Measurements from ENCODE around the gene DYNC1I1. TPM values are rescaled to one million over a fixed set of nuclear protein-coding genes. Genes with fewer than 3 reads are reported as not detected.

The DYNC1I1 gene
- total and polyA plus RNA-seq, 2 of the 13 experiments (the other 11 are each of a cell fraction or from before 2014, with no cell fraction given): not detected

GRCh38 chr7:96023387-96023786, 251.0 kb downstream of the DYNC1I1 start (continued):
- no peak for TF ChIP-seq THYN1 (CRISPR knock-in tag; IDR thresholded peaks at IDR 0.05; ENCODE audit: borderline replicate concordance, low read depth)
- TF ChIP-seq KLF12 (CRISPR knock-in tag; IDR thresholded peaks at IDR 0.05; ENCODE audit: borderline replicate concordance): no peak

DNA sequence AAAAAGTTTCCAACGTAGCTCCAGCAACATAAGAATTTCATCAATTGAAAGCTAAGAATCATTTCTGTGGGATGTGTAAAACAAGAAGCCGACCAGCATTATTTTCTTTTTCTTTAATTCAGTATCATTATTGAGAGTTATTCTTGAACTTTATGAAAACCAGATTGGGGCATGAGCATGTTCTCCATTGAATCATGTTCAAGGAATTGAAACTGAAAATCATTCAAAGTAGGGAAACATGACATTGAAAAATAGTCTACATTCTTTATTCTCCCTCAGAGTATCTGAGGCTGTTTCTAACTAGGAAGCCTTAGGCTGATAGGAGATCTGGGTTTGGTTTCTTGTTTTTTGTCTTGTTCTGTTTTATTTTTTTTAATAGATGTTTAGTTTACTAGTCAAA, 253.7 kb downstream of the DYNC1I1 start:
- intact Hi-C loops (cut with micrococcal nuclease; ENCODE audit: unreplicated experiment) (no loop called here), in situ Hi-C loops (cut with HindIII; ENCODE audit: extremely low pct_ligation_motif_present, low pct_unique_long_range_greater_than_20kb) (no loop called here)
- H3K9me3 ChIP-seq (ENCODE audit: low read length): no peaks in the 10 kb centered on the region
- no peak for ATAC-seq
- H4K20me1 ChIP-seq (ENCODE audit: insufficient read depth, low read length): no peaks in the 10 kb centered on the region
- H3K9ac ChIP-seq (ENCODE audit: insufficient read depth, low read depth, low read length): no peak overlapping the region
- DNase-seq (ENCODE audit: low spot score): no peak
- H3K27ac ChIP-seq (ENCODE audit: extremely low read length, insufficient read depth, low read length): no peak overlapping the region
- H3K4me3 ChIP-seq (replicated peaks in 1 of 3; ENCODE audit: insufficient read depth in 1 of 3, low read depth in 2 of 3, low read length in 3 of 3): no peak overlapping the region
- POLR2A ChIA-PET: no interaction called here
- 0% methylated on average over 2 of the region's 2 CpGs for WGBS (ENCODE audit: low lambda C conversion rate)
- H3K79me2 ChIP-seq (ENCODE audit: insufficient read depth, low read length): no peaks in the 10 kb centered on the region
- TF ChIP-seq HIVEP1 (CRISPR knock-in tag; IDR thresholded peaks at IDR 0.05) (no peak), ZNF557 (CRISPR knock-in tag; IDR thresholded peaks at IDR 0.05) (no peak), TFDP1 (CRISPR knock-in tag; IDR thresholded peaks at IDR 0.05; ENCODE audit: borderline replicate concordance) (no peak), KLF13 (CRISPR knock-in tag; IDR thresholded peaks at IDR 0.05) (no peak)
- TF ChIP-seq, protein P1, sequence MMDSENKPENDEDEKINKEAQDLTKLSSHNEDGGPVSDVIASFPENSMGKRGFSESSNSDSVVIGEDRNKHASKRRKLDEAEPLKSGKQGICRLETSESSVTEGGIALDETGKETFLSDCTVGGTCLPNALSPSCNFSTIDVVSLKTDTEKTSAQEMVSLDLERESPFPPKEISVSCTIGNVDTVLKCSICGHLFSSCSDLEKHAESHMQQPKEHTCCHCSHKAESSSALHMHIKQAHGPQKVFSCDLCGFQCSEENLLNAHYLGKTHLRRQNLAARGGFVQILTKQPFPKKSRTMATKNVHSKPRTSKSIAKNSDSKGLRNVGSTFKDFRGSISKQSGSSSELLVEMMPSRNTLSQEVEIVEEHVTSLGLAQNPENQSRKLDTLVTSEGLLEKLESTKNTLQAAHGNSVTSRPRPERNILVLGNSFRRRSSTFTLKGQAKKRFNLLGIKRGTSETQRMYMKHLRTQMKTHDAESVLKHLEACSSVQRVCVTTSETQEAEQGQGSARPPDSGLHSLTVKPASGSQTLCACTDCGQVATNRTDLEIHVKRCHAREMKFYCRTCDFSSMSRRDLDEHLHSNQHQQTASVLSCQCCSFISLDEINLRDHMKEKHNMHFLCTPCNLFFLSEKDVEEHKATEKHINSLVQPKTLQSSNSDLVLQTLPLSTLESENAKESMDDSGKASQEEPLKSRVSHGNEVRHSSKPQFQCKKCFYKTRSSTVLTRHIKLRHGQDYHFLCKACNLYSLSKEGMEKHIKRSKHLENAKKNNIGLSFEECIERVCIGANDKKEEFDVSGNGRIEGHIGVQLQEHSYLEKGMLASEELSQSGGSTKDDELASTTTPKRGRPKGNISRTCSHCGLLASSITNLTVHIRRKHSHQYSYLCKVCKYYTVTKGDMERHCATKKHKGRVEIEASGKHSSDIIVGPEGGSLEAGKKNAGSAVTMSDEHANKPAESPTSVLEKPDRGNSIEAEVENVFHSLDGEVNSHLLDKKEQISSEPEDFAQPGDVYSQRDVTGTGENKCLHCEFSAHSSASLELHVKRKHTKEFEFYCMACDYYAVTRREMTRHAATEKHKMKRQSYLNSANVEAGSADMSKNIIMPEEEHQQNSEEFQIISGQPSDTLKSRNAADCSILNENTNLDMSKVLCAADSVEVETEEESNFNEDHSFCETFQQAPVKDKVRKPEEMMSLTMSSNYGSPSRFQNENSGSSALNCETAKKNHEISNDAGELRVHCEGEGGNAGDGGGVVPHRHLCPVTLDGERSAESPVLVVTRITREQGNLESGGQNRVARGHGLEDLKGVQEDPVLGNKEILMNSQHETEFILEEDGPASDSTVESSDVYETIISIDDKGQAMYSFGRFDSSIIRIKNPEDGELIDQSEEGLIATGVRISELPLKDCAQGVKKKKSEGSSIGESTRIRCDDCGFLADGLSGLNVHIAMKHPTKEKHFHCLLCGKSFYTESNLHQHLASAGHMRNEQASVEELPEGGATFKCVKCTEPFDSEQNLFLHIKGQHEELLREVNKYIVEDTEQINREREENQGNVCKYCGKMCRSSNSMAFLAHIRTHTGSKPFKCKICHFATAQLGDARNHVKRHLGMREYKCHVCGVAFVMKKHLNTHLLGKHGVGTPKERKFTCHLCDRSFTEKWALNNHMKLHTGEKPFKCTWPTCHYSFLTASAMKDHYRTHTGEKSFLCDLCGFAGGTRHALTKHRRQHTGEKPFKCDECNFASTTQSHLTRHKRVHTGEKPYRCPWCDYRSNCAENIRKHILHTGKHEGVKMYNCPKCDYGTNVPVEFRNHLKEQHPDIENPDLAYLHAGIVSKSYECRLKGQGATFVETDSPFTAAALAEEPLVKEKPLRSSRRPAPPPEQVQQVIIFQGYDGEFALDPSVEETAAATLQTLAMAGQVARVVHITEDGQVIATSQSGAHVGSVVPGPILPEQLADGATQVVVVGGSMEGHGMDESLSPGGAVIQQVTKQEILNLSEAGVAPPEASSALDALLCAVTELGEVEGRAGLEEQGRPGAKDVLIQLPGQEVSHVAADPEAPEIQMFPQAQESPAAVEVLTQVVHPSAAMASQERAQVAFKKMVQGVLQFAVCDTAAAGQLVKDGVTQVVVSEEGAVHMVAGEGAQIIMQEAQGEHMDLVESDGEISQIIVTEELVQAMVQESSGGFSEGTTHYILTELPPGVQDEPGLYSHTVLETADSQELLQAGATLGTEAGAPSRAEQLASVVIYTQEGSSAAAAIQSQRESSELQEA (CRISPR knock-in tag; IDR thresholded peaks at IDR 0.05; ENCODE audit: not compliant biosample characterization): no peak
- TF ChIP-seq, protein P2, sequence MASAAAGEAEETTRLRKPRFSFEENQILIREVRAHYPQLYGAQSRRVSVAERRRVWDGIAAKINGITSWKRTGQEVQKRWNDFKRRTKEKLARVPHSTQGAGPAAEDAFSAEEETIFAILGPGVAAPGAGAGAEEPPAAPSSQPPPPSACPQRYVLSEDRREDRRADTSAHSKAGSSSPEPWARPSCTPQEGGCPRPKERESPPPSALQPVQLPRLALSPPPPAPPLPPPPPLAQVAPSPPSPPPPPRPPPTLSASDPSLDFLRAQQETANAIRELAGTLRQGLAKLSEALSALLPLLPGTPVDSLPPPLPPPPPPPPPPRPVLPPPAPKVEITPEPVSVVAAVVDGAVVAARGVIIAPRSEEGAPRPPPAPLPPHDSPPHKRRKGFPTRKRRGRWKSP (CRISPR knock-in tag; IDR thresholded peaks at IDR 0.05): no peak
- H2AFZ ChIP-seq (ENCODE audit: low read length): no peak overlapping the region
- H3K4me1 ChIP-seq (ENCODE audit: insufficient read depth, low read length): no peaks in the 10 kb centered on the region
- no peaks in the 10 kb centered on the region for H3K27me3 ChIP-seq (ENCODE audit: control insufficient read depth in 1 of 2, insufficient read depth in 2 of 2, low read length in 2 of 2)
- CTCF ChIA-PET (ENCODE audit: low intra/inter-chr PET ratio, low total read pairs): no interaction called here
- no peaks in the 10 kb centered on the region for H3K36me3 ChIP-seq (replicated peaks in 1 of 2; ENCODE audit: control insufficient read depth in 1 of 2, insufficient read depth in 2 of 2, low read length in 2 of 2)
- no TSS peak for BruUV-seq (replicated peaks)
- FAIRE-seq: no peak
- no peak overlapping the region for H3K4me2 ChIP-seq (ENCODE audit: low read depth, low read length)

All from HepG2 (cell line).